Skeletal muscle satellite cell (primary cell): ENCODE data around the gene FER.
"Not testable (repeated sequence)": the region's sequence is repeated elsewhere in the genome, so short reads cannot be mapped to it uniquely, and the experiment has no call there.

Experiments used
- H3K27me3 ChIP-seq: 2 replicates; pipeline ENCODE4 v1.7.0; 2013; ENCODE audit warnings: low read length; ENCODE audit not compliant: control insufficient read depth, insufficient read depth
- H3K36me3 ChIP-seq: 2 replicates; pipeline ENCODE4 v1.7.0; 2013; ENCODE audit warnings: mild to moderate bottlenecking, control low read depth, low read length; ENCODE audit not compliant: insufficient read depth
- H3K4me1 ChIP-seq: 2 replicates; pipeline ENCODE4 v1.7.0; 2013; ENCODE audit warnings: low read length; ENCODE audit not compliant: control insufficient read depth, insufficient read depth
- H3K4me2 ChIP-seq: 2 replicates; pipeline ENCODE4 v1.7.0; 2013; ENCODE audit warnings: mild to moderate bottlenecking, low read length
- H3K4me3 ChIP-seq: 2 replicates; pipeline ENCODE4 v1.7.0; 2013; ENCODE audit warnings: low read length
- H3K9ac ChIP-seq: 2 replicates; pipeline ENCODE4 v1.7.0; 2013; ENCODE audit warnings: mild to moderate bottlenecking, low read depth, low read length, moderate library complexity
- H3K9me3 ChIP-seq: replicated peaks from 2 replicates; pipeline ENCODE4 v1.7.0; 2013; ENCODE audit warnings: mild to moderate bottlenecking, control low read depth, low read length

The FER gene

DNA sequence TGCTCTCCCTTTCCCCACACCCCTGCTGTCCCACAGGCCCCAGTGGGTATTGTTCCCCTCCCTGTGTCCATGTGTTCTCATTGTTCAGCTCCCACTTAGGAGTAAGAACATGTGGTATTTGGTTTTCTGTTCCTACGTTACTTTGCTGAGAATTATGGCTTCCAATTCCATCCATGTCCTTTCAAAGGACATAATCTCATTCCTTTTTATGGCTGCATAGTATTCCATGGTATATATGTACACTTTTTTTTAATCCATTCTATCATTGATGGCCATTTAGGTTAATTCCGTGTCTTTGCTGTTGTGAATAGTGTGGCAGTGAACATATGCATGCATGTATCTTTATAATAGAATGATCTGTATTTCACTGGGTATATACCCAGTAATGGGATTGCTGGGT is 25.6 kb downstream of the FER start:
- H3K27me3 ChIP-seq, result no peaks in the 10 kb centered on the region
- no peak overlapping the region for H3K4me3 ChIP-seq
- no peaks in the 10 kb centered on the region for H3K4me1 ChIP-seq
- no peak overlapping the region for H3K9ac ChIP-seq
- no peaks in the 10 kb centered on the region for H3K9me3 ChIP-seq
- H3K4me2 ChIP-seq, result no peak overlapping the region
- peaks cover 7% of the 10 kb centered on the region for H3K36me3 ChIP-seq

DNA sequence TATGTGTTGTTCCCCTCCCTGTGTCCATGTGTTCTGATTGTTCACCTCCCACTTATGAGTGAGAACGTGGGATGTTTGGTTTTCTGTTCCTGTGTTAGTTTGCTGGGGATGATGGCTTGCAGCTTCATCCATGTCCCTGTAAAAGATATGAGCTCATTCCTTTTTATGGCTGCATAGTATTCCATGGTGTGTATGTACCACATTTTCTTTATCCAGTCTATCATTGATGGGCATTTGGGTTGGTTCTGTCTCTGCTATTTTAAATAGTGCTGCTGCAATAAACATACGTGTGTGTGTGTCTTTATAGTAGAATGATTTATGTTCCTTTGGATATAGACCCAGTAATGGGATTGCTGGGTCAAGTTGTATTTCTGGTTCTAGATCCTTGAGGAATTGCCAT is 26.4 kb downstream of the FER start:
- H3K9me3 ChIP-seq, H3K36me3 ChIP-seq, H3K9ac ChIP-seq, H3K27me3 ChIP-seq, H3K4me1 ChIP-seq, H3K4me2 ChIP-seq, H3K4me3 ChIP-seq: not testable (repeated sequence)

DNA sequence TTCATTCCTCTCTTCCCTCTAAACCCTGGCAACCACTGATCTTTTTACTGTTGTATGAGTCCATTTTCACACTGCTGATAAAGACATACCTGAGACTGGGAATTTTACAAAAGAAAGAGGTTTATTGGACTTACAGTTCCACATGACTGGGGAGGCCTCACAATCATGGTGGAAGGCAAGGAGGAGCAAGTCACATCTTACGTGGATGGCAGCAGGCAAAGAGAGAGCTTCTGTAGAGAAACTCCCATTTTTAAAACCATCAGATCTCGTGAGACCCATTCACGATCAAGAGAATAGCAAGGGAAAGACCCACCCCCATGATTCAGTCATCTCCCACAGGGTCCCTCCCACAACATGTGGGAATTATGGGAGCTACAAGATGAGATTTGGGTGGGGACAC is 29.9 kb downstream of the FER start:
- H3K36me3 ChIP-seq, H3K4me2 ChIP-seq, H3K4me1 ChIP-seq, H3K4me3 ChIP-seq, H3K9me3 ChIP-seq, H3K27me3 ChIP-seq, H3K9ac ChIP-seq: not testable (repeated sequence)

DNA sequence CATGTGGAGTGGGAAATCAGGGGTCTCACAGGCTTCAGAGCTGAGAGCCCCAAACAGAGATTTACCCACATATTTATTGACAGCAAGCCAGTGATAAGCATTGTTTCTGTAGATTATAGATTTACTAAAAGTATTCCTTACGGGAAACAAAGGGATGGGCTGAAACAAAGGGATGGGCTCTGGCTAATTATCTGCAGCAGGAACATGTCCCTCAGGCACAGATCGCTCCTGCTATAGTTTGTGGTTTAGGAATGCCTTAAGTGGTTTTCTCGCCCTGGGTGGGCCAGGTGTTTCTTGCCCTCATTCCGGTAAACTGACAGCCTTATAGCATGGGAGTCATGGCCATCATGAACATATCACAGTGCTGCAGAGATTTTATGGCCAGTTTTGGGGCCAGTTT is 36.9 kb downstream of the FER start:
- not testable (repeated sequence) for H3K4me2 ChIP-seq, H3K9ac ChIP-seq, H3K36me3 ChIP-seq, H3K4me3 ChIP-seq, H3K27me3 ChIP-seq, H3K9me3 ChIP-seq
- peaks cover 21% of the 10 kb centered on the region for H3K4me1 ChIP-seq

DNA sequence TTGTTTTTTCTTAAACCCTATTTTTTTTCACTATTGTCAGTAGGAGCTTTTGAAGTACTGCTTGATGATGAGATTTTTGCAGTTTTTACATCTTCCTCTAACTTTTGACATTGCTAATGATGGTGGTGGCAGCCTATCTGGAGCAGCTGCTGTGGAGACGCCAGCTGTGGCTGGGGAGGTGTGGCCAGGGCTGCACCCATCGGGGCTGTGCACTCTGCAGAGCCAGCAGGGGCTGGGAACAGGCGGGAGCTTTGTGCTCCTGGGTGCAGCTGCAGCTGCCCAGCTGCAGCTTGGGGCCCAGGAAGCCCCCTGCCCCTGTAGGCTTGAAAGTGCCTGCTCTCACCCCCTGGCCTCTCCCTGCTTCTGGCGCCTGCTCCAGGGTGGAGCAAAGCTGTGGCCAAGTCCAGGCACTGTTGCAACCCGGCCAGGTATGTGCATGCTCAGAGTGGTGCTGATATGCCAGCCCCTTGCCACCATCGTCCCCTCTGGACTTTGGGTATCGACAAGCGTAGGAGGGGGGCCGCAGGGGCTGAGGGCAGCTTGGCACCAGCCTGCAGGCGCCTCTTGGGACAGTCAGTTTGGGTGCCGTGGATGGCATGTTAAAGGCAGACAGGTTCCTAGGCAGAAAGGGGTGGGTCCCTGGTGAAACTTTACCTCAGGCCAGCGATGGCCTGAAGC is 39.2 kb downstream of the FER start:
- H3K4me1 ChIP-seq, result peaks cover 18% of the 10 kb centered on the region
- no peak overlapping the region for H3K4me2 ChIP-seq
- H3K27me3 ChIP-seq, result no peaks in the 10 kb centered on the region
- no peaks in the 10 kb centered on the region for H3K9me3 ChIP-seq
- peaks cover 5% of the 10 kb centered on the region for H3K36me3 ChIP-seq
- no peak overlapping the region for H3K4me3 ChIP-seq
- no peak overlapping the region for H3K9ac ChIP-seq

DNA sequence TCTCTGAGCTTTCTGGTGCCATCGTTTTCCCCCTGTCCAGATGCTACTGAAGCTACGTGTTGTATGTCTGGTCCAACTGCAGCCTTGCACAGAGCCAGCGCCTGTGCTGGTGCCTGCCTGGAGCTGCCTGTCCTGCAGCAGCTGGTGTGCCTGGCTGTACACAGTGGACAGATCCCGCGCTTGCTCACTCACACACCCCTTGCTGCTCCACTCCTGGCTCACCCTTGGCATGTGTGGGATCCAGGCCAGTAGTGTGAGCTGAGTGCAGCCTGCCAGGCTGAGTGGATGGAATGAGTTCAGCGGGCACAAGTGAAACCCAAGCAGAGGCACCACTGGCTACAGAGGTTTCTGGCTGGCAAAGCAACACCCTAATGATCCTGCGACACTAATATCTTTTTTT is 40.4 kb downstream of the FER start:
- no peaks in the 10 kb centered on the region for H3K27me3 ChIP-seq
- peaks cover 5% of the 10 kb centered on the region for H3K36me3 ChIP-seq
- peaks cover 18% of the 10 kb centered on the region for H3K4me1 ChIP-seq
- H3K4me2 ChIP-seq, result peak overlapping the region; percentile 43
- no peak overlapping the region for H3K9ac ChIP-seq
- no peaks in the 10 kb centered on the region for H3K9me3 ChIP-seq
- H3K4me3 ChIP-seq, result no peak overlapping the region

DNA sequence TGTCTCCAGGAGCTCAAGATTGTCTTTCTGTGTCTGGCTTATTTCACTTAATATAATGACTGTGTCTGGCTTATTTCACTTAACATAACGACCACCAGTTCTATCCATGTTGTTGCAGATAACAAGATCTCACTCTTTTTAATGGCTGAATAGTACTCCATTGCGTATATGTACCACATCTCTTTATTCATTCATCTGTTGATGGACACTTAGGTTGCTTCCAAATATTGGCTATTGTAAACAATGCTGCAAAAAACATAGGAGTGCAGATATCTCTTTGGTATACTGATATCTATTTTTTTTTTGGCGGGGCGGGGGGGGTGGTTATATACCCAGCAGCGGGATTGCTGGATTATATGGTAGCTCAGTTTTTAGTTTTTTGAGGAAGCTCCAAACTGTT is 45.5 kb downstream of the FER start:
- Histone ChIP-seq H3K36me3 (no peaks in the 10 kb centered on the region), H3K4me2 (no peak overlapping the region), H3K9ac (no peak overlapping the region), H3K9me3 (no peaks in the 10 kb centered on the region), H3K4me1 (peaks cover 15% of the 10 kb centered on the region), H3K4me3 (no peak overlapping the region), H3K27me3 (no peaks in the 10 kb centered on the region)

DNA sequence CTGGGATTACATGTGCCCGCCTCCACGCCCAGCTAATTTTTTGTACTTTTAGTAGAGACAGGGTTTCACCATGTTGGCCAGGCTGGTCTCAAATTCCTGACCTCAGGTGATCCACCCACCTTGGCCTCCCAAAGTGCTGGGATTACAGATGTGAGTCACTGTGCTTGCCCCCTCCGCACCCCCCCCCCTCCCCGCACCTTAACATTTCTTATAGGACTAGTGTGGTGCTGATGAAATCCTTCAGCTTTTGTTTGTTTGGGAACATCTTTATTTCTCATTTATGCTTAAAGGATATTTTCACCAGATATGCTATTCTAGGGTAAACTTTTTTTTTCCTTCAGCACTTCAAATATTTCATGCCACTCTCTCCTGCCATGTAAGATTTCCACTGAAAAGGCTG is 46.7 kb downstream of the FER start:
- H3K4me2 ChIP-seq, H3K9me3 ChIP-seq, H3K36me3 ChIP-seq, H3K9ac ChIP-seq, H3K4me3 ChIP-seq, H3K27me3 ChIP-seq: not testable (repeated sequence)
- H3K4me1 ChIP-seq, result peaks cover 20% of the 10 kb centered on the region

DNA sequence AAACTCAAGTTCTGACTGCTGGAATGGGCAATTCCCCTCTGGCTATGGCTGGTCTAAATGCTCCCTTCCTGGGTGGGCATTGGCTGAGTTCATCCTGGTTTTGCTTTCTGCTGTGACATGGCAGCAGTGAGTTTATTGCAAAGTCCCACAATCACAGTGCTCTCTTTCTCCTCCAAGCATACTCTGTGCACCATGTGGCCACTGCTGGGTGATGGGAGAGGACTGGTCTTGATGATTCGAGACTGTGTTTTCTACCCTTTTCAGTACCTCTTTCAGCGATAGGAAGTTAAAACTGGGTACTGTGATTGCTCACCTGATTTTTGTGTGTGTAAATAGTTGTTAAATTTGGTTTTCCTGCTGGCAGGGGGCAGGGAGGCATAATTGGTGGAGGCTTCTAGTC is 49.7 kb downstream of the FER start:
- Histone ChIP-seq H3K36me3 (no peaks in the 10 kb centered on the region), H3K27me3 (no peaks in the 10 kb centered on the region), H3K9me3 (no peaks in the 10 kb centered on the region), H3K4me2 (no peak overlapping the region), H3K4me1 (peaks cover 38% of the 10 kb centered on the region), H3K4me3 (no peak overlapping the region), H3K9ac (no peak overlapping the region)

DNA sequence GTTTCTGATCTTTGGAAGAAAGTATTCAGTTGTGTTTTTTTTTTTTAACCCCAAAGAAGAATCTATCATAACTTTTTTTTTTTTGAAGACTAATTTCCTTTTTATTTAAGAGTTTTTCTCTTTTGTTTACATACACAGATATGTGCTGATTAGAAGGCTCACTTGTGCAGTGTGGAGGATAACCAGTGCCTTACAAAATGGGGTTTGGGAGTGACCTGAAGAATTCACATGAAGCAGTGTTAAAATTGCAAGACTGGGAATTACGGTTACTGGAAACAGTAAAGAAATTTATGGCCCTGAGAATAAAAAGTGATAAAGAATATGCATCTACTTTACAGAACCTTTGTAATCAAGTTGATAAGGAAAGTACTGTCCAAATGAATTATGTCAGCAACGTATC is 50.3 kb downstream of the FER start:
- no peaks in the 10 kb centered on the region for H3K27me3 ChIP-seq
- no peak overlapping the region for H3K4me3 ChIP-seq
- no peaks in the 10 kb centered on the region for H3K9me3 ChIP-seq
- H3K4me1 ChIP-seq, result peaks cover 38% of the 10 kb centered on the region
- no peak overlapping the region for H3K4me2 ChIP-seq
- H3K9ac ChIP-seq, result no peak overlapping the region
- H3K36me3 ChIP-seq, result no peaks in the 10 kb centered on the region

DNA sequence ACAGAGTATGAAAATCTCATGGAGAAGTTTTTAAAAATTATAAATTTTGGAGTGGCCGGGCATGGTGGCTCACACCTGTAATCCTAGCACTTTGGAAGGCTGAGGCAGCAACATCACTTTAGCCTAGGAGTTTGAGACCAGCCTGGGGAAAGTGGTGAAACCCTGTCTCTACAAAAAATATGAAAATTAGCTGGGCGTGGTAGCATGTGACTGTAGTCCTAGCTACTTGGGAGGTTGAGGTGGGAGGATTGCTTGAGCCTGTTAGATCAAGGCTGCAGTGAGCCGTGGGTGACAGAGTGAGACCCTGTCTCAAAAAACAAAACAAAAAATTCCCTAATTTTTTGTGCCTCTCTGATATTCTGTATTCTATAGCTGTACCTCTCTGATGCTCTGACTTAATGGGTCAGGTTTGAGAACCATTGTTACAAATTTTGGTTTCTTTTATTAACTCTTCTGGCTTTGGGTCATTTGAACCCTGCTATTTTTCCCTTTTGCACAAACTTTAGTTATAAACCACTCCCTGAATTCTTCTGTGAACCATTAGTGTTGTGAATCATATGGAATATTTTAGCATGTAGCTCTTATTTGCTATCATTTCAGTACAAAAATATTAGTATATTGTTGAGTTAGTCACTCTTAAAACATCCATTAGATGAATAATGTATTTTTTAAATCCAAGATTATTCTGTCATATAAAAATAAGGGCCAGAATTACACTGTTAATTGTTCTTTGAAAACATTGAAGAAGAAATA is 51.0 kb downstream of the FER start:
- Histone ChIP-seq H3K36me3 (no peaks in the 10 kb centered on the region), H3K27me3 (no peaks in the 10 kb centered on the region), H3K9me3 (no peaks in the 10 kb centered on the region), H3K4me1 (peaks cover 38% of the 10 kb centered on the region), H3K4me2 (peak overlapping the region; percentile 39), H3K9ac (peak overlapping the region; percentile 61), H3K4me3 (peak overlapping the region; percentile 16)

DNA sequence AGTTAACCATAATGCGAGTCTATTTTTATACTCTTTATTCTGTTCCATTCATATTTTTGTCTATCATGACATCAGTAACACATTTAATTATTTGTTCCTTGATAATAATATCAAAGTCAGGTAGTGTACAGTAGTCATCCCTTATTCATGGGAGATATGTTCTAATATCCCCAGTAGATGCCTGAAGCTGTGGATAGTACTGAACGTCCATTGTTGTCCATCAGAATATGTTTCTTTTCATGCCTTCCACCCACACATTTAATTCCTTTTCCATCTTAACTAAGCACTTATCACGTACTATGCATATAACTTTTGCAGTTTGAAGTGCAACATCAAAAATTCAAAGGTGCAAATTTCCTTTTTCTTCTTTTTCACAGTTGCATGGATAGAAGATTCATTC is 53.6 kb downstream of the FER start:
- H3K9ac ChIP-seq, result peak overlapping the region; percentile 40
- H3K36me3 ChIP-seq, result no peaks in the 10 kb centered on the region
- peak overlapping the region; percentile 17 for H3K4me3 ChIP-seq

More for the DNA sequence above, 53.6 kb downstream of the FER start:
- peak overlapping the region; percentile 70 for H3K4me2 ChIP-seq
- no peaks in the 10 kb centered on the region for H3K27me3 ChIP-seq
- peaks cover 38% of the 10 kb centered on the region for H3K4me1 ChIP-seq
- H3K9me3 ChIP-seq, result no peaks in the 10 kb centered on the region
